Common myeloid progenitor, CD34-positive (primary cell): ENCODE results near the gene GRPR.
"Not testable (repeated sequence)": the region's sequence is repeated elsewhere in the genome, so short reads cannot be mapped to it uniquely, and the experiment has no call there.

Experiments used
- CTCF ChIA-PET: fragments of 350-600 bp; sonication (Branson Sonifier 250); formaldehyde crosslinking; loops from one replicate; lab custom pipeline; 2021; ENCODE audit warnings: antibody characterized with exemption; lab: Charles Lee
- POLR2A ChIA-PET: fragments of 350-600 bp; sonication (Branson Sonifier 250); formaldehyde crosslinking; loops from one replicate; lab custom pipeline; 2021; ENCODE audit warnings: antibody characterized with exemption; lab: Charles Lee
- DNase-seq, 3 donors: peaks; one replicate each; pipeline versions ENCODE4 v3.0.0 to v3.0.0-alpha.2; 2013
- H3K27ac ChIP-seq, 2 experiments: 1 replicate in 1 of 2; 2 replicates in 1 of 2; pipeline ENCODE4 v1.7.0; 2013; ENCODE audit warnings: inconsistent platforms in 2 of 2, low read length in 2 of 2, mild to moderate bottlenecking in 2 of 2, low read depth in 1 of 2, moderate library complexity in 1 of 2; ENCODE audit not compliant: severe bottlenecking in 2 of 2, insufficient read depth in 1 of 2, poor library complexity in 1 of 2
- H3K27me3 ChIP-seq, 5 experiments: replicated peaks in 2 of 5; 1 replicate in 3 of 5; 2 replicates in 2 of 5; pipeline versions ENCODE4 v1.6.1 to v1.7.0; 2013; ENCODE audit warnings: low read length in 4 of 5, mild to moderate bottlenecking in 2 of 5, moderate library complexity in 2 of 5, inconsistent platforms in 1 of 5; ENCODE audit not compliant: insufficient read depth in 5 of 5, control insufficient read depth in 4 of 5
- H3K36me3 ChIP-seq, 4 experiments: 1 replicate in 2 of 4; 2 replicates in 2 of 4; pipeline versions ENCODE4 v1.6.1 to v1.7.0; 2013; ENCODE audit warnings: low read length in 3 of 4, control low read depth in 1 of 4, mild to moderate bottlenecking in 1 of 4; ENCODE audit not compliant: control insufficient read depth in 4 of 4, insufficient read depth in 4 of 4
- H3K4me1 ChIP-seq, 4 experiments: 1 replicate in 3 of 4; 2 replicates in 1 of 4; pipeline versions ENCODE4 v1.6.1 to v1.7.1; 2013; ENCODE audit warnings: low read length in 3 of 4, mild to moderate bottlenecking in 3 of 4, control low read depth in 1 of 4, inconsistent platforms in 1 of 4, moderate library complexity in 1 of 4; ENCODE audit not compliant: control insufficient read depth in 4 of 4, insufficient read depth in 4 of 4; ENCODE audit errors: control extremely low read depth in 1 of 4
- H3K4me3 ChIP-seq, 7 experiments: 1 replicate in 4 of 7; 2 replicates in 3 of 7; pipeline versions ENCODE4 v1.5.1 to v1.7.0; 2013; ENCODE audit warnings: mild to moderate bottlenecking in 7 of 7, low read length in 6 of 7, moderate library complexity in 6 of 7, inconsistent platforms in 2 of 7, low read depth in 2 of 7, control low read depth in 1 of 7; ENCODE audit not compliant: insufficient read depth in 4 of 7, control insufficient read depth in 1 of 7; ENCODE audit errors: extremely low read depth in 1 of 7
- H3K9me3 ChIP-seq, 5 experiments: 1 replicate in 4 of 5; 2 replicates in 1 of 5; pipeline versions ENCODE4 v1.6.1 to v1.7.1; 2013; ENCODE audit warnings: low read length in 4 of 5, mild to moderate bottlenecking in 2 of 5, inconsistent platforms in 1 of 5, low read depth in 1 of 5, moderate library complexity in 1 of 5; ENCODE audit not compliant: control insufficient read depth in 4 of 5, insufficient read depth in 2 of 5; ENCODE audit errors: control extremely low read depth in 1 of 5
- WGBS: methylation state at CpG from one replicate; pipeline ENCODE4 v1.1.5; 2013; ENCODE audit not compliant: insufficient coverage; 5-methylcytosine and 5-hydroxymethylcytosine counted together

Gene GRPR

GRCh38 chrX:16171944-16172343 is 48.6 kb downstream of the GRPR start:
- Histone ChIP-seq H3K4me3 (no peak overlapping the region), H3K27me3 (peaks cover 0 to 26% (median 0%) of the 10 kb centered on the region in 5 experiments), H3K36me3 (no peaks in the 10 kb centered on the region), H3K4me1 (no peaks in the 10 kb centered on the region), H3K27ac (no peak overlapping the region), H3K9me3 (no peaks in the 10 kb centered on the region)
- ChIA-PET CTCF (no interaction called here), POLR2A (no interaction called here)
- 93% methylated on average over 2 of the region's 4 CpGs for WGBS
- DNase-seq, result no peak

GRCh38 chrX:16172391-16172790 is 49.0 kb downstream of the GRPR start:
- Histone ChIP-seq H3K4me3 (no peak overlapping the region), H3K36me3 (no peaks in the 10 kb centered on the region), H3K27ac (no peak overlapping the region), H3K9me3 (no peaks in the 10 kb centered on the region), H3K27me3 (peaks cover 0 to 26% (median 0%) of the 10 kb centered on the region in 5 experiments), H3K4me1 (no peaks in the 10 kb centered on the region)
- WGBS, result 100% methylated on average over 1 of the region's 3 CpGs
- DNase-seq, result no peak
- CTCF ChIA-PET, result no interaction called here
- POLR2A ChIA-PET, result no interaction called here

- peaks cover 0 to 4% (median 0%) of the 10 kb centered on the region in 5 experiments for H3K27me3 ChIP-seq
- no peak for DNase-seq
- WGBS, result 85% methylated on average over 3 of the region's 3 CpGs
- CTCF ChIA-PET, result no interaction called here
- POLR2A ChIA-PET, result no interaction called here
- H3K4me3 ChIP-seq, result no peak overlapping the region
- no peaks in the 10 kb centered on the region for H3K9me3 ChIP-seq
- H3K36me3 ChIP-seq, result no peaks in the 10 kb centered on the region
- H3K27ac ChIP-seq, result no peak overlapping the region
- no peaks in the 10 kb centered on the region for H3K4me1 ChIP-seq
Measured at GRCh38 chrX:16175329-16176061, 52.1 kb downstream of the GRPR start.

GRCh38 chrX:16177260-16177659 is 53.9 kb downstream of the GRPR start:
- H3K27me3 ChIP-seq, result peaks cover 0 to 4% (median 0%) of the 10 kb centered on the region in 5 experiments
- no peak for DNase-seq
- ChIA-PET POLR2A (no interaction called here), CTCF (no interaction called here)
- no peaks in the 10 kb centered on the region for H3K36me3 ChIP-seq
- no peak overlapping the region for H3K27ac ChIP-seq
- H3K4me1 ChIP-seq, result no peaks in the 10 kb centered on the region
- H3K9me3 ChIP-seq, result no peaks in the 10 kb centered on the region
- no peak overlapping the region for H3K4me3 ChIP-seq
- WGBS, result 29% methylated on average over 1 of the region's 2 CpGs

GRCh38 chrX:16183843-16184242 is 60.5 kb downstream of the GRPR start:
- H3K36me3 ChIP-seq, H3K27ac ChIP-seq, H3K9me3 ChIP-seq, H3K4me3 ChIP-seq, POLR2A ChIA-PET, CTCF ChIA-PET, H3K4me1 ChIP-seq, H3K27me3 ChIP-seq, DNase-seq: not testable (repeated sequence)
- 89% methylated on average over 4 of the region's 10 CpGs for WGBS

GRCh38 chrX:16185725-16186136 is 62.4 kb downstream of the GRPR start:
- WGBS, result 86% methylated on average over 2 of the region's 2 CpGs

GRCh38 chrX:16186380-16187007 is 63.1 kb downstream of the GRPR start:
- Histone ChIP-seq H3K9me3 (no peaks in the 10 kb centered on the region), H3K4me1 (peaks cover 0 to 2% (median 0%) of the 10 kb centered on the region in 4 experiments), H3K27ac (no peak overlapping the region), H3K36me3 (no peaks in the 10 kb centered on the region), H3K27me3 (peaks cover 0 to 7% (median 0%) of the 10 kb centered on the region in 5 experiments), H3K4me3 (no peak overlapping the region)
- ChIA-PET CTCF (no interaction called here), POLR2A (no interaction called here)
- 42% methylated on average over 2 of the region's 3 CpGs for WGBS
- no peak for DNase-seq

More at GRCh38 chrX:16185725-16186136, 62.4 kb downstream of the GRPR start:
- Histone ChIP-seq H3K27me3 (peaks cover 0 to 7% (median 0%) of the 10 kb centered on the region in 5 experiments), H3K9me3 (no peaks in the 10 kb centered on the region), H3K4me3 (no peak overlapping the region), H3K27ac (no peak overlapping the region), H3K36me3 (no peaks in the 10 kb centered on the region), H3K4me1 (peaks cover 0 to 2% (median 0%) of the 10 kb centered on the region in 4 experiments)
- POLR2A ChIA-PET, result no interaction called here
- peak in 2 of 3 donors; percentile 26 to 43 for DNase-seq
- CTCF ChIA-PET, result no interaction called here
